NOMO-1 treated with dmso at 0.1 percent for 144 hours (cell line): ENCODE data around the gene BEND3.
"Not testable (repeated sequence)": the region's sequence is repeated elsewhere in the genome, so short reads cannot be mapped to it uniquely, and the experiment has no call there.

ENCODE experiments used
- DNase-seq: peaks from one replicate; lab custom pipeline; 2025; ENCODE audit not compliant: unreplicated experiment; lab: John Stamatoyannopoulos, UW

The BEND3 gene

GRCh38 chr6:107045826-107046675 is 69.3 kb downstream of the BEND3 start:
- DNase-seq: no peak

GRCh38 chr6:107033126-107033525 is 82.2 kb downstream of the BEND3 start:
- no peak for DNase-seq

GRCh38 chr6:107032051-107032450 is 83.3 kb downstream of the BEND3 start:
- no peak for DNase-seq

- no peak for DNase-seq
Measured at GRCh38 chr6:107030151-107030550, 85.2 kb downstream of the BEND3 start.

GRCh38 chr6:107026965-107027364 is 88.3 kb downstream of the BEND3 start:
- no peak for DNase-seq

- DNase-seq: no peak
Measured at GRCh38 chr6:107021446-107022185, 93.7 kb downstream of the BEND3 start.

- DNase-seq: no peak
Measured at GRCh38 chr6:107020239-107020638, 95.1 kb downstream of the BEND3 start.

- not testable (repeated sequence) for DNase-seq
Measured at GRCh38 chr6:107019628-107020027, 95.7 kb downstream of the BEND3 start.

- DNase-seq: no peak
Measured at GRCh38 chr6:107019047-107019446, 96.3 kb downstream of the BEND3 start.
